ENCODE data around the gene SGO2. TPM values are rescaled to one million over a fixed set of nuclear protein-coding genes. Genes with fewer than 3 reads are reported as not detected.
"Not testable (repeated sequence)": the region's sequence is repeated elsewhere in the genome, so short reads cannot be mapped to it uniquely, and the experiment has no call there.

The SGO2 gene
- total RNA-seq, 1 experiment from 2014 or later = 20.1 TPM

- Mint-ChIP-seq H3K9me3 (ENCODE audit: unreplicated experiment) (no peaks in the 10 kb centered on the region), H3K27me3 (ENCODE audit: insufficient read depth, unreplicated experiment) (no peaks in the 10 kb centered on the region), H3K4me3 (ENCODE audit: unreplicated experiment) (no peak overlapping the region), H3K27ac (ENCODE audit: unreplicated experiment) (no peak overlapping the region), H3K4me1 (ENCODE audit: low read depth, unreplicated experiment) (no peaks in the 10 kb centered on the region), H3K36me3 (ENCODE audit: insufficient read depth, unreplicated experiment) (no peaks in the 10 kb centered on the region)
- H3K4me1 ChIP-seq = no peaks in the 10 kb centered on the region
- H3K4me3 ChIP-seq (ENCODE audit: low read depth, low read length) = no peak overlapping the region
- no peaks in the 10 kb centered on the region for H3K9me3 ChIP-seq
- no peaks in the 10 kb centered on the region for H3K27me3 ChIP-seq (replicated peaks; ENCODE audit: control insufficient read depth, insufficient read depth, low read length)
- BruUV-seq (replicated peaks) = no TSS peak
- intact Hi-C loops (cut with micrococcal nuclease; ENCODE audit: unreplicated experiment) = no loop called here
- no peak for DNase-seq
- ChIA-PET POLR2A (no interaction called here), CTCF (no interaction called here)
- no peak for TF ChIP-seq CTCF (IDR thresholded peaks at IDR 0.05; ENCODE audit: insufficient read depth in 1 of 2, low read depth in 1 of 2, low read length in 1 of 2, severe bottlenecking in 1 of 2, unreplicated experiment in 1 of 2)
- H3K36me3 ChIP-seq (ENCODE audit: control insufficient read depth, insufficient read depth, low read length) = no peaks in the 10 kb centered on the region
Measured at GRCh38 chr2:200627110-200627770, 101.2 kb downstream of the SGO2 start.

- H3K4me3 ChIP-seq (ENCODE audit: low read depth, low read length); DNase-seq; H3K36me3 ChIP-seq (ENCODE audit: control insufficient read depth, insufficient read depth, low read length); POLR2A ChIA-PET; intact Hi-C loops (cut with micrococcal nuclease; ENCODE audit: unreplicated experiment); H3K27ac Mint-ChIP-seq (ENCODE audit: unreplicated experiment); H3K4me1 ChIP-seq; H3K27me3 ChIP-seq (replicated peaks; ENCODE audit: control insufficient read depth, insufficient read depth, low read length); H3K4me3 Mint-ChIP-seq (ENCODE audit: unreplicated experiment); H3K36me3 Mint-ChIP-seq (ENCODE audit: insufficient read depth, unreplicated experiment); BruUV-seq (replicated peaks); CTCF ChIA-PET; H3K4me1 Mint-ChIP-seq (ENCODE audit: low read depth, unreplicated experiment); H3K27me3 Mint-ChIP-seq (ENCODE audit: insufficient read depth, unreplicated experiment); H3K9me3 ChIP-seq; H3K9me3 Mint-ChIP-seq (ENCODE audit: unreplicated experiment): not testable (repeated sequence)
Measured at GRCh38 chr2:200628461-200628860, 102.5 kb downstream of the SGO2 start.

- Mint-ChIP-seq H3K4me3 (ENCODE audit: unreplicated experiment) (no peak overlapping the region), H3K4me1 (ENCODE audit: low read depth, unreplicated experiment) (no peaks in the 10 kb centered on the region), H3K9me3 (ENCODE audit: unreplicated experiment) (no peaks in the 10 kb centered on the region), H3K27me3 (ENCODE audit: insufficient read depth, unreplicated experiment) (no peaks in the 10 kb centered on the region), H3K27ac (ENCODE audit: unreplicated experiment) (no peak overlapping the region), H3K36me3 (ENCODE audit: insufficient read depth, unreplicated experiment) (no peaks in the 10 kb centered on the region)
- no peaks in the 10 kb centered on the region for H3K27me3 ChIP-seq (replicated peaks; ENCODE audit: control insufficient read depth, insufficient read depth, low read length)
- no peaks in the 10 kb centered on the region for H3K36me3 ChIP-seq (ENCODE audit: control insufficient read depth, insufficient read depth, low read length)
- no peaks in the 10 kb centered on the region for H3K9me3 ChIP-seq
- CTCF ChIA-PET = no interaction called here
- POLR2A ChIA-PET = no interaction called here
- intact Hi-C loops (cut with micrococcal nuclease; ENCODE audit: unreplicated experiment) = no loop called here
- H3K4me1 ChIP-seq = no peaks in the 10 kb centered on the region
- BruUV-seq (replicated peaks) = no TSS peak
- no peak for TF ChIP-seq CTCF (IDR thresholded peaks at IDR 0.05; ENCODE audit: insufficient read depth in 1 of 2, low read depth in 1 of 2, low read length in 1 of 2, severe bottlenecking in 1 of 2, unreplicated experiment in 1 of 2)
- no peak for DNase-seq
- no peak overlapping the region for H3K4me3 ChIP-seq (ENCODE audit: low read depth, low read length)
Measured at GRCh38 chr2:200631287-200631686, 105.3 kb downstream of the SGO2 start.

Other genes with a start within 250 kb of the SGO2 start
- gene SPATS2L, start 219.5 kb upstream of the SGO2 start, total RNA-seq (2022) = 189 and 196 TPM in 2 replicates
- 8.6 and 9.3 TPM in 2 replicates for gene KCTD18, start 16.1 kb upstream of the SGO2 start, total RNA-seq (2022)
- gene AOX1, start 59.8 kb downstream of the SGO2 start, total RNA-seq (2022) = 0.74 and 0.79 TPM in 2 replicates